HG03460 (cell line): Measurements from ENCODE around the gene PRKAG2.
"Not testable (repeated sequence)": the region's sequence is repeated elsewhere in the genome, so short reads cannot be mapped to it uniquely, and the experiment has no call there.

ENCODE experiments used
- ATAC-seq: cut with Tn5 transposase; IDR thresholded peaks from one replicate; pipeline ENCODE4 v1.9.1; 2021; ENCODE audit not compliant: unreplicated experiment

Gene PRKAG2

DNA sequence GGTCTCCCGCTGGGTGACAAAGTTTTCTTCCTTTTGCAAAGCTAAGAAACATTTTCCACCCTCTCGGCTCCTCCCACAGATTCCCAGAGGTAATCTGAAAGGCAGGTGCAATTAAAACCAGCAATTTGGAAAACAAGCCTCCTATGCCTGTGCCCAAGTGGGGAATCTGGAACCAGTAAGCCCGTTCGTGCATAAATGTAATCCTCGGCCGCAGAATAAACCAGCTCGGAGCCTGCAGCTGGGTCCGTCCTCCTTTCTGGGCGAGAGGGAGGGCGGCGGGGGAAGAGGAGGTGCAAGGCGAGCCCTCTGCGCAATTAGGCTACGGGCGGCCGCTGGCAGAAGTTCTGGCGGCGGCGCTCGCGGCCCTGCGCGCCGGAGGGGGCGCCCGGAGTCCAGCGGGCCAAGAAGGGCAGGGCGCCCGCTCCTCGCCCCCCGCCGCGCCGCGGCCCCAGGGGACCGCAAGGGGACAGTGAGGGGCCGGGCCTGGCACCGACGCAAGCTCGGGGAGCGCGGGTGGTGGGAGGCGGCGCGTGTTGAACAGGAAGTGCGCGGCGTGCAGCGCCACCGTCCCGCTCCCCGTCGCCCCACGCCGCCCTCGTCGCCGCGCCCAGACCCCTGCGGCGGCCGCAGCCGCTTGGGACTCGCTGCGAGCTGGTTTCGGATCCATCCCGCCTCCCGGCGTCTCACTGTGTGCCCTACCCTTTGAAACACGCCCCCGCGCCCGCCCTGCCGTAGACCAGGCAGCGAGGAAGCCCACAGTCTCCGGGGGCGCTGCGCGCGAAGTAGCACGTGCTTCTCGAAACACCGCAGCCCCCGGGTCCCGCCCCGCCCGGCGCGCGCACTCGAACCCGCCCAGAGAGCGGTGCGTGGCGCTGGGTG is at the start of gene PRKAG2:
TSS of gene PRKAG2 (minus strand) at position 217 of the 879 bp plus-strand sequence. CDS start 495 bp downstream, outside the sequence.
- ATAC-seq: peak; percentile 52

DNA sequence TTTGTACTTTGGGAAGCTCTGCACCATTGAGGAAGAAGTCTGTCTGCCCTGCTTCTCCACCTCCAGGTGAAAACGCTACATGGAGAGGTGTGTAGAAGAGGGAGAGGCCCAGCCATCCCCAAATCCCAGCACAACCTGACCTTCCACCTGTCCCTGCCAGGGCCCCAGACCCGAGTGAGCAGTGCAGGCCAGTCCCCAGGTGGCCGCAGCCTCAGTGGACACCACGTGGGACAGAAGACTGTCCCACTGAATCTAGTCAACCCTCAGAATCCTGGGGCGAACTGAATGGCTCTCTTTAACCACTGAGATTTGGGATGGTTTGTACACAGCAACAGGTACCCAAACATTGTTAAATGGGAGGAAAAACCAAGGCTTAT is 49.4 kb upstream of the PRKAG2 start:
- no peak for ATAC-seq

DNA sequence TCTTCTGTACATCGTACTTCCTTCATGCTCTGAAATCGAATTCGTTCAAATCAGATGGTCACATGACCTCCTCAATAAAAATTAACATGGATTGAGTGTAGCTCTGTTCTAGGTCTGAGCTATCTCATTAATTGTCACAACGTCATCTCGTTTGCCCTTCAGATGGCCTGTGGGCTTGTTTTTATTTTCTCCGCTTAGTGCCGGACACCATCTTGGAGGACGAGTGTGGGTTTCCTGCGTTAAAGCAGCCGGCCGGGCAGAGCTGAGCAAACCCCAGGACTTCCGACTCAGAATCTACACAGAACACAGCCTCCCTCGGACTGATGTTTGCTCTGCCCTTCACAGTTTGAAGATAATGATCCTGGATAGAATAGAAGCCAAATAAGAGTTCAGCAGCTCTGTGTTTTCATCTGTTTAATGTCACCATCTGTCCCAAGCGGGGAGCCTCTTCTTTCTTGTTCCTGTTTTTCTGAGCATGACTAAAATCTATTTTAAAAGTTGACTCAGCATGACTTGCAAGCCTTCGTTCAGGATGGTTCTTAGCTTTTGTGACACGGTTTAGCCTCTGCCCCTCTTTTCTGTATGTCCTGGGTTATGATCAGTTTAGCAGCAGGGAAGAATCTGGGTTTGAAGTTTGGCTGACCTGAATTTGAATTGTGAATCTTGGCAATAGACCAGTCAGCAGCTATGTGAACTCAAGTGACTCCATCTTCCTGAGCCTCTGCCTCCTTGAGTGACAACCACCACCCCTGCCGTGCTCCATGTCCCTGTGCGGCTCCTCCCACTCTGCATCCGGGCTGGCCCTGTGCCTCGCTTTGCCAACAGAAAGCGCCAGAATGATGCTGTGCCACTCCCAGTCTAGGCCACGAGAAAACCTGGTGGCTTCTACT is 48.8 kb upstream of the PRKAG2 start:
- no peak for ATAC-seq

- ATAC-seq: no peak
These were observed 47.6 kb upstream of the PRKAG2 start for GRCh38 chr7:151924508-151924907.

GRCh38 chr7:151924001-151924400 is 47.1 kb upstream of the PRKAG2 start:
- ATAC-seq: no peak

DNA sequence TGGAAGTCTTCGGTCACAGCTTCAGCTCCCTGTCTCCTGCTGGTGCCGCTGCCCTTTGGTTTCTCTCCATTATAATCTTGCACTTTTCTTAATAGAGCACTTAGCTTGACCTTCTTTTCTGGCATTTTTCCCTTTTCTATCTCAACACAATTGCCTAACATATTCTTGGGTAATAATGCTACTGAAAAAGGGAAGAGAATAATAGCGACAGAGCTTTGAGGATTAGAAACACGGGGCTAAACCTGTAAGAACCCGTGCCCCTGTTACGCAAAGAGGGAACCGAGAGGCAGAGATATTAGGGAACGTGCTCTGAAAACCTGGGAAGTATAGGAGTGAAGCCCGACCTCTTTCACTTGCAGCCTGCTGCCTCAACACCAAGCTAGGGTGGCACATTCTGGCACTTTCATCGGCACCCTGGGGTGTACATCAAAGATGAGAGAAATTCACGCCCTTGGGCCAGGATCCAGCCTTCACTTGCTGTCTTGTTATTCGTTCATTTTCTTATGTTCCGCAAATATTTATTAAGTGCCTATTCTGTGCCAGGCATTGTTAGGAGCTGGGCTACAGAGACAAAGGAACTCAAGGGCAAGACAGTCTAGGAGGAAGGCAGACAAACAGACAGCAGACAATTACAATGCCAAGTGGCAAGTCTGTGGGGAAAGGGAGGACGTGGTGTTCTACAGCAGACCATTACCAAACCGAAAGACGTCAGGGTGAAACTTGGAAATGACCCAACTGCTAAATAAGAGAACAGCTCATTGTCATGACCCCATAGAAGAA is 46.4 kb upstream of the PRKAG2 start:
- ATAC-seq: no peak

- no peak for ATAC-seq
These were observed 44.5 kb upstream of the PRKAG2 start for GRCh38 chr7:151921451-151921850.

- no peak for ATAC-seq
These were observed 43.6 kb upstream of the PRKAG2 start for GRCh38 chr7:151920488-151920887.

DNA sequence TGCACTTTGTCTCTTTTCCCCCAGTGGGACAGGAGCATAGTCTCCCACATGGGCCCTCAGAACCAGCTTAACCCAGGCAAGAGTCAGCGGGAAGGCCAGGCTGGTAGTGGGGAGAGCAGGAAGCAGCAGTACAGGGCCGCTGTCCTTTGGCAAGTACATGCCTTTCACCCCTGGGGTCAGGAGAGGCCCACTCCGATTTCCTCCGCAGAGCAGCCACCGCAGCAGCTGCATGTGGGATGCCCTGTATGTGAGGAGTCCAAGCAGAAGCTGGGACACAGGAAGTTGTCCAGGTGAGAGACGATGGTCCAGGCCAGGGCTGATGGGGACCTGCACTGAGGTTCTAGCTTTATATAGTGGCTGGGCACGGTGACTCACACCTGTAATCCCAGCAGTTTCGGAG is 42.7 kb upstream of the PRKAG2 start:
- ATAC-seq: no peak

- ATAC-seq: no peak
These were observed 41.6 kb upstream of the PRKAG2 start for GRCh38 chr7:151918510-151918843.

DNA sequence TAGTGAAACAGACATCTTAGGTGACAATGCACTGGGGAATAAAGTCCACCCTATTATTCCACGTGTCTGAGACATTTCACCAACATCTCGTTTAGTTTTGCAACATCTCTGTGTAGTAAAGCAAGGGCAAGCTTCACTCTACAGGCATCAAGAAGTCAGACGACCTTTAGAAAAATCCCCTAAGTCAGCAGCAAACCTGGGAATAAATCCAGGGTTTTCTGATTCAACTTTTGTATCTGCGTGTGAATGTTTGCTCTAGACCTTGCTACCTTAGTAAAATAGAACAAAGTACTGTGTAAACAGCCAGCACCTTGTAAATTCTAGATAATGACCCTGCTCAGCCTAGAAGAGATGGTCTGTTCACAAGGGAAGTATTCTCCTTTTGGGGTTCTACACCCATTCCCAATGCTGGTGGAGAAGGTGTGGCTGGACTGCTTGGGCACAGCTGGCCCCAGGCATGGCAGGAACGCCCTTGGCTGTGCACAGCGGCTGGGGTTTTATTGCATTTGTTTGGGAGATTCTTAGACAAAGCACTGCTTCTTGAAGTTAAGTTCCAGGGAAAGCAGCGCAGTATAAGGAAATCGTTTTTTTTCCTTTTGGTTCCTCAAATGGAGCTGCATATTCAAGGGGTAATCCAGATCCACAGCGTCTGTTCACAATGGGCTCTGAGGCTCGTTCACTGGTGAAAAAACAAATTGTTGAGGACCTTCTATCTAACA is 41.0 kb upstream of the PRKAG2 start:
- no peak for ATAC-seq

- ATAC-seq: no peak
These were observed 37.1 kb upstream of the PRKAG2 start for GRCh38 chr7:151914051-151914450.

GRCh38 chr7:151910655-151911054 is 33.7 kb upstream of the PRKAG2 start:
- not testable (repeated sequence) for ATAC-seq

- not testable (repeated sequence) for ATAC-seq
These were observed 30.2 kb upstream of the PRKAG2 start for GRCh38 chr7:151907115-151907514.

DNA sequence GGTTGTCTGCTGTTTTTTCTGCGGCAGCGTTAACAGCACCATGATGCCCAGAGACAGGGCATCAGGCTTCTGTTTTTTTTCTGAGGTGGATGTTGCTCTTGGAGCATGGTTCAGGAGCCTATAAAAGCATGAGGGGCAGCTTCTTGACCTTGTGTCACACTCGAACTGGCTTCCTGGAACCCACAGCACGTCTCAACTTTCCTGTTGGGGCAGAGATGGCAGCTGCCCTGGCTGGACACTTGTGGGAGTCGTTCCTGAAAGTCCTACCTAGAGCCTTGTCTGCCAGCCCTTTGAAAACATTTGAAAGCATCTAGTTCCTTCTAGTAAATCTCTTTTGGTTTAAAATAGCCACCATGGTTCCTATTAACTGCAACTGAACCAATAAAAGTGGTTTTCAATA is 28.9 kb upstream of the PRKAG2 start:
- ATAC-seq: no peak

DNA sequence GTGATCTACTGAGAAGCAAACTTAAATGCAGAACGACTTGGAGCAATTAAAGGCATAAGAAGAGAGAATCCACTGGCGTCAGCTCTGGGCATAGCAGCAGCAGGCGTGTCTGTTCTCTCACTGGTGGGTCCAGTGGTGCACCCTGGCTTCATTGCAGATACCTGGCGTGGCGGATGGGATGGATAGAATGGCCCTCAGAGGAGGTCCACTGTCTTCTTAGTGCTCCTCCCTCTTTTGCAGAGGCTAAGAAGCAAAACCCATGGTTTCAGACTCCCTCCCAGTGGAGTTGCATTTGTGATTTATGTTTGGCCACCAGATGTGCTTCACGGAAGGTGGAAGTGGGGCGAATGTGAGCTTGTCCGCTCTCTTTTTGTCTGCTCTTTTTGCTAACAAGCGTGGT is 28.4 kb upstream of the PRKAG2 start:
- no peak for ATAC-seq

DNA sequence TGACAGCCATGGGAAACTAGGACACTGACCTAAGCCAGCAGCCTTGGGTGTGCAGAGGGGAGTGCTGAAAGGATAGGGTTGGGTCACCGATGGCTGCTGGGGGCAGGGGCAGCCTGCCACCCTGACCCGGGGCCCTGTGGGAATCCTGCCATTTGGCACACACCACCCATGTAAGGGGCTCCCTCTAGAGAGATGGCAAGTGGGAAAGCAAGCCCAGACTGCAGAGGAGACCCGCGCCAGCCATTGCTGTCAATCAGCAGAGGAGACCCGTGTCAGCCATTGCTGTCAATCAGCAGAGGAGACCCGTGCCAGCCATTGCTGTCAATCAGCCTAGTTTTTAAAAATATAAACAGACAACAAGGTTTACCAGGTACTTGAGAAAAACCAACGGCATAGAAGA is 27.4 kb upstream of the PRKAG2 start:
- ATAC-seq: no peak

GRCh38 chr7:151903249-151904032 is 26.5 kb upstream of the PRKAG2 start:
- ATAC-seq: no peak

- no peak for ATAC-seq
These were observed 25.4 kb upstream of the PRKAG2 start for GRCh38 chr7:151902311-151902710.

DNA sequence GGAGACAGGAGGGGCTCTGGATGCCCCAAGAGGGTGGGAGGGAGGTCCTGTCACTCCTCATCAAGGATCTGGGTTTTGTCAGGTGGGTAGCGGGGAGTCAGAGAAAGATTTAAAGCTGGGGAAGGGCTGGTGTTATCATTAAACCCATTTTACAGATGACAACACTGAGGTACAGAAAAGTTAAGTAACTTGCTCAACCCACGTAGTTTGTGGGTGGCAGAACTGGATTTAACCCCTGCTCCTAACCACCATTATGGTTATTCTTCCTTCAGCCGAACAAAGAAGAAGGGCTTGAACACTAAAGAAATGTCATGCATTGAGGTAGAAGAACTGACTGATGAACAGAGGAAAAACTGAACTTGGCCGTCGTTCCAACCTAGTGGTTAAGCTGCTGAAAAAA is 24.9 kb upstream of the PRKAG2 start:
- ATAC-seq: no peak
